ENCODE measurements around the gene TPCN2.
"Not testable (repeated sequence)": the region's sequence is repeated elsewhere in the genome, so short reads cannot be mapped to it uniquely, and the experiment has no call there.

DNA sequence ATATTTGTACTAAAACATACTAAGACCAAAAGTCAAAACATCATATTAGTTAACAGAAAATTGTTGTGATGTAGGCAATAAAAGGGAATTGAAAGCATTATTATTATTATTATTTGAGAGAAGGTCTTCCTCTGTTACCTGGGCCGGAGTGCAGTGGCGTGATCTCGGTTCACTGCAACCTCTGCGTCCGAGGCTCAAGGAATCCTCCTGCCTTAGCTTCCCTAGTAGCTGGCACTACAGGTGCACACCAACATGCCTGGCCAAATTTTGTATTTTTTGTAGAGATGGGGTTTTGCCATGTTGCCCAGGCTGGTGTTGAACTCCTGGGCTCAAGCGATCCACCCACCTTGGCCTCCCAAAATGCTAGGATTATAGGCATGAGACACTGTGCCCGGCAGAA, 91.4 kb downstream of the TPCN2 start:
- not testable (repeated sequence) for TF ChIP-seq CTCF, POLR2A, EP300 (IDR thresholded peaks at IDR 0.05)
